Activated CD4-positive, alpha-beta T cell treated with anti-CD3 and anti-CD28 coated beads for 1 hour (primary cell): ENCODE data around the gene GRID1.
"Not testable (repeated sequence)": the region's sequence is repeated elsewhere in the genome, so short reads cannot be mapped to it uniquely, and the experiment has no call there.

Experiments
- DNase-seq: peaks from one replicate; pipeline ENCODE4 v3.0.0-alpha.2; 2020

GRID1 gene

GRCh38 chr10:86117051-86117450 lies 249.5 kb downstream of the GRID1 start:
- DNase-seq = no peak

- DNase-seq = no peak
Measured at GRCh38 chr10:86113983-86114382, 252.6 kb downstream of the GRID1 start.

DNA sequence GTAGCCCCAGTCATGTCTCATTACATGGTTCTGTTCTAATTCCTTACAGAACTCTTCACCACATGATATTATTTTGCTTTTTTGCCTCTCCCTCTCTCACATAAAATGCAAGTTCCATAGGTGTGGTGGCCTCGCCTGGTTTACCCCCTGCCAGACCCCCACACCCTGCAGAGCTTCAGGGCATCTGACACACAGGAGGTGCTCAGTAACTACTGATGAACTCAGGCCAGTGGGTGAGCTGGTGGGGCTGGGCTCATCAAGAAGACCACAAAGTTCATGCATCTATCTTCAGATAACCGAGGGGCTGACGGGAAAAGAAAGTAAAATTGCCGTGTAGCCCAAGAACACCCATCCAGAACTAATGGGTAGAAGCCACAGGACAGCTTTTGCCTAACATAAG lies 253.1 kb downstream of the GRID1 start:
- no peak for DNase-seq

GRCh38 chr10:86113044-86113443 lies 253.6 kb downstream of the GRID1 start:
- DNase-seq = no peak

GRCh38 chr10:86111902-86112545 lies 254.6 kb downstream of the GRID1 start:
- DNase-seq = no peak

DNA sequence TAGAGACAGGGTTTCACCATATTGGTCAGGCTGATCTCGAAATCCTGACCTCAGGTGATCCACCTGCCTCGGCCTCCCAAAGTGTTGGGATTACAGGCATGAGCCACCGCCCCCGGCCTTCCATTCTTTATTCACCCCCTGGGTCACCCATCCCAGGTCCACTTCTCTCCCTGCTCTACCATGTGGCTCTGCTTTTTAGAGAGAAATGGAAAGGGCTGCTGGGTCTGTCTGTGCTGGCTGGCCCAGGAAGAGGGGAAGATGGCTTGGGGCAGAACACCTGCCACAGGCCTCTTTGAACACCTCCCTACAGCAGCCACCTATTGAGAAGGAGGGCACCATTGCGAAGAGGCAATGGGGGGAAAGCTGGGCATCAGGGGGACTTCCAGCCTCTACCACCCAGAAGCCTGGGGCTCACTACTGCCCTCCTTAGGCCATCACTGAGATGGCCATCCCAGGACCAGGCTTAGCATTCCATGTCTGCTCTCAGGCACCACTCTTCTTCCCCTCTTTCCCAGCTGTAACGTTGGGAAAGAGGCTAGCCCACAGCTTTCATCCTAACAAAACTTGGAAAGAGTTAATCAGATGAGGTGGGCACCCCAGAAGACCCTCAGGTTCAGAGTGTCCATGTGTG lies 256.3 kb downstream of the GRID1 start:
- no peak for DNase-seq

DNA sequence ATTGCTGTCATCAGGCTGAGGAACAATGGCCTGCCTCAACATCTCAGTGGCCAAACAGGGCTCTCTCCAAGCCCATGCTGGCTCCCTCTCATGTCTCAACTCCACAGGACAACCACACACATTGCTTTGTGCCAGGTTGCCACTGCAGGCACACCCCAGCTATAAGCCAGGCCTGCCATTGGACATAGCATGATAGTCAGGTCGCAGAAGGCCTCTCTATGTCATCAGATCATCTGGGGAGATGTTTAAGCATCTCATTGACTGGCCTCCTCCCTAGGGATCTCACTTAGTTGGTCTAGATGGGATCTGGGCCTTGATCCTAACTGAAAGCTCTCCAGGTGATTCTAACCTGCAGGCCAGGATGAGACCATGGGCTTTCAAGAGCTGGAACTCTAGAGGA lies 257.2 kb downstream of the GRID1 start:
- DNase-seq = no peak

GRCh38 chr10:86108696-86109095 lies 257.9 kb downstream of the GRID1 start:
- DNase-seq = no peak

- DNase-seq = not testable (repeated sequence)
Measured at GRCh38 chr10:86107611-86108310, 258.8 kb downstream of the GRID1 start.

- no peak for DNase-seq
Measured at GRCh38 chr10:86107131-86107530, 259.5 kb downstream of the GRID1 start.

- no peak for DNase-seq
Measured at GRCh38 chr10:86106616-86107015, 260.0 kb downstream of the GRID1 start.

- DNase-seq = no peak
Measured at GRCh38 chr10:86105640-86106039, 261.0 kb downstream of the GRID1 start.

DNA sequence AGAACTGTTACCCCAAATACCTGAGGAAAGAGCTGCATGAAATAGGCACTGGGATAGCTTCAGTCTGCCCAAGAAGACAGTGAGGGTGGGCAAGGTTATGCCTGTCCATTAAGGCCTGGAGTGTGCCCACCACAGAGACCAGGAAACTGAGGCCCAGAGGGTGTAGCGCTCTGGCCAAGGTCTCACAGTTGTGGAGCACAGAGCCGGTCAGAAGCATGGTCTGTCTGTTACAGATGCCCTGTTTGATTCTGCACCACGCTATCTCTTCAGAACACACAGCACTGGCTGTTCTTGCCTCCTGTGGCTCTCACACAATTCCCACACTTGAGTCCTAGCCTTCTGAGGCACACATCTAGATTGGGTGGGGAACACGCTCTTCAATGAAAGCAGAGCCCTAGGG lies 261.4 kb downstream of the GRID1 start:
- no peak for DNase-seq

GRCh38 chr10:86104611-86105145 lies 261.9 kb downstream of the GRID1 start:
- DNase-seq = no peak

GRCh38 chr10:86104156-86104555 lies 262.4 kb downstream of the GRID1 start:
- no peak for DNase-seq

- DNase-seq = no peak
Measured at GRCh38 chr10:86103391-86104101, 263.0 kb downstream of the GRID1 start.

GRCh38 chr10:86102451-86102850 lies 264.1 kb downstream of the GRID1 start:
- no peak for DNase-seq

DNA sequence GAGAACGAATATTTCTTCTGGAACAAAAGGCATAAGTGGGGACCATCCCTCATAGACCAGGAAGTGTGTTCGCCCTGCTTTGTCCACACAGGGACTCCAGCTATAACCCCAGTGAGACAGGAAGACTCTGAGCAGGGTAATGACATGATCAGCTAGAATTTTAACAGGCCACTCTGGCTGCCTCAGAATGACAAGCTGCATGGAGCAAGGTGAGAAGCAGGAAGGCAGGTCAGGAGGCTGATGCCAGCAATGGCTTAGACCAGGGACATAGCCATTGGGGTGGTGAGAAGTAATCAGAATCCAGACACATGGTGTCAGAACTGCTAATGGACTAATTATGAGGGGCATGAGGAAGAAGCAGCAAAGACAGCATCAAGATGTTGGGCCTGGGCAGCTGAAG lies 264.6 kb downstream of the GRID1 start:
- DNase-seq = no peak

GRCh38 chr10:86100581-86101061 lies 266.0 kb downstream of the GRID1 start:
- DNase-seq = no peak

- no peak for DNase-seq
Measured at GRCh38 chr10:86099542-86100334, 266.9 kb downstream of the GRID1 start.

GRCh38 chr10:86098187-86098881 lies 268.3 kb downstream of the GRID1 start:
- DNase-seq = no peak

DNA sequence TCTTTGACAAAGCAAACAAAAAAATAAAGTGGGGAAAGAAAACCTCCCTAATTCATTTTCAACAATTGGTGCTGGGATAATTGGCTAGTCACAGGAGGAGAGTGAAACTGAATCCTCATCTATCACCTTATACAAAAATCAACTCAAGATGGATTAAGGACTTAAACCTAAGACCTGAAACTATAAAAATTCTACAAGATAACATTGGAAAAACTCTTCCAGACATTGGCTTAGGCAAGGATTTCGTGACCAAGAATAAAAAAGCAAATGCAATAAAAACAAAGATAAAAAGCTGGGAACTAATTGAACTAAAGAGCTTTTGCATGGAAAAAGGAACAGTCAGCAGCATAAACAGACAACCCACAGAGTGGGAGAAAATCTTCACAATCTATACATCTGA lies 271.5 kb downstream of the GRID1 start:
- not testable (repeated sequence) for DNase-seq
